Caki2 (cell line): ENCODE measurements around the gene AMACR. TPM values are rescaled to one million over a fixed set of nuclear protein-coding genes. Genes with fewer than 3 reads are reported as not detected.

Experiments used
- DNase-seq: peaks from one replicate; pipeline ENCODE4 v3.0.0-alpha.2; 2015; ENCODE audit warnings: low read depth
- in situ Hi-C: cut with HindIII; loops from 2 replicates; pipeline ENCODE4 v1.10.0; 2016; ENCODE audit warnings: low sequenced_read_pairs, low pct_unique_long_range_greater_than_20kb, mixed read lengths
- total RNA-seq: library from RNA; depleted of rRNA; stranded (reverse); fragments of >200 nt; shearing (Covaris generic); gene quantifications from 2 replicates; pipeline ENCODE4 v1.2.3, GENCODE V29; 2014; ENCODE audit warnings: low replicate concordance; rRNA removed

AMACR gene
- 10.6 and 27.2 TPM in 2 replicates for total RNA-seq

- in situ Hi-C loops: no loop called here
- peak; percentile 91 for DNase-seq
These were observed at the start of gene AMACR for GRCh38 chr5:34007621-34008600. Gene AMACR (minus strand): TSS chr5:34008050. CDS start chr5:34008019, 31 bp downstream.

GRCh38 chr5:34057569-34057968, 49.7 kb upstream of the AMACR start:
- no peak for DNase-seq
- in situ Hi-C loops: no loop called here

GRCh38 chr5:34057118-34057517, 49.3 kb upstream of the AMACR start:
- DNase-seq: no peak
- in situ Hi-C loops: no loop called here

- in situ Hi-C loops: no loop called here
- no peak for DNase-seq
These were observed 47.8 kb upstream of the AMACR start for GRCh38 chr5:34055667-34056066.

- in situ Hi-C loops: no loop called here
- no peak for DNase-seq
These were observed 46.5 kb upstream of the AMACR start for GRCh38 chr5:34054400-34054729.

- in situ Hi-C loops: no loop called here
- no peak for DNase-seq
These were observed 45.9 kb upstream of the AMACR start for GRCh38 chr5:34053571-34054399.

- no peak for DNase-seq
- in situ Hi-C loops: no loop called here
These were observed 45.3 kb upstream of the AMACR start for GRCh38 chr5:34053133-34053532.

- in situ Hi-C loops: no loop called here
- no peak for DNase-seq
These were observed 43.6 kb upstream of the AMACR start for GRCh38 chr5:34051374-34051980.

GRCh38 chr5:34047774-34048572, 40.1 kb upstream of the AMACR start:
- in situ Hi-C loops: no loop called here
- DNase-seq: no peak

- no peak for DNase-seq
- in situ Hi-C loops: no loop called here
These were observed 39.3 kb upstream of the AMACR start for GRCh38 chr5:34047143-34047542.

- DNase-seq: no peak
- in situ Hi-C loops: no loop called here
These were observed 38.1 kb upstream of the AMACR start for GRCh38 chr5:34045996-34046395.

GRCh38 chr5:34045023-34045422, 37.2 kb upstream of the AMACR start:
- in situ Hi-C loops: no loop called here
- DNase-seq: no peak

- no peak for DNase-seq
- in situ Hi-C loops: no loop called here
These were observed 35.4 kb upstream of the AMACR start, which contains the start of gene C1QTNF3 for GRCh38 chr5:34043099-34043876. Gene C1QTNF3 (minus strand): TSS chr5:34043213. CDS start chr5:34043125, 88 bp downstream.

GRCh38 chr5:34042321-34042720, 34.5 kb upstream of the AMACR start:
- peak; percentile 21 for DNase-seq
- in situ Hi-C loops: no loop called here

GRCh38 chr5:34041247-34041972, 33.6 kb upstream of the AMACR start:
- in situ Hi-C loops: no loop called here
- no peak for DNase-seq

- no peak for DNase-seq
- in situ Hi-C loops: no loop called here
These were observed 32.6 kb upstream of the AMACR start for GRCh38 chr5:34040472-34040871.
